ENCODE results near the gene BCL7C. TPM values are rescaled to one million over a fixed set of nuclear protein-coding genes. Genes with fewer than 3 reads are reported as not detected.
"Not testable (repeated sequence)": the region's sequence is repeated elsewhere in the genome, so short reads cannot be mapped to it uniquely, and the experiment has no call there.

The BCL7C gene
- total and polyA plus RNA-seq, 2 of the 13 experiments (the other 11 are each of a cell fraction or from before 2014, with no cell fraction given) = 17.7 to 33.8 TPM

- H3K27me3 ChIP-seq (ENCODE audit: control insufficient read depth in 1 of 2, insufficient read depth in 2 of 2, low read length in 2 of 2); H3K79me2 ChIP-seq (ENCODE audit: insufficient read depth, low read length); FAIRE-seq; in situ Hi-C loops (cut with HindIII; ENCODE audit: extremely low pct_ligation_motif_present, low pct_unique_long_range_greater_than_20kb); intact Hi-C loops (cut with micrococcal nuclease; ENCODE audit: unreplicated experiment); H3K27ac ChIP-seq (ENCODE audit: extremely low read length, insufficient read depth, low read length); H3K4me2 ChIP-seq (ENCODE audit: low read depth, low read length); ATAC-seq; BruUV-seq (replicated peaks); DNase-seq (ENCODE audit: low spot score); H3K36me3 ChIP-seq (replicated peaks in 1 of 2; ENCODE audit: control insufficient read depth in 1 of 2, insufficient read depth in 2 of 2, low read length in 2 of 2); H3K9me3 ChIP-seq (ENCODE audit: low read length); H3K9ac ChIP-seq (ENCODE audit: insufficient read depth, low read depth, low read length); H4K20me1 ChIP-seq (ENCODE audit: insufficient read depth, low read length); H2AFZ ChIP-seq (ENCODE audit: low read length); CTCF ChIA-PET (ENCODE audit: low intra/inter-chr PET ratio, low total read pairs); H3K4me3 ChIP-seq (replicated peaks in 1 of 3; ENCODE audit: insufficient read depth in 1 of 3, low read depth in 2 of 3, low read length in 3 of 3): not testable (repeated sequence)
- peaks cover 24% of the 10 kb centered on the region for H3K4me1 ChIP-seq (ENCODE audit: insufficient read depth, low read length)
- POLR2A ChIA-PET = interaction anchor here (1.0 kb wide), 1 partner anchor 55 kb away, joined by 3 read pairs; no protein-coding TSS in a partner anchor
- WGBS (ENCODE audit: low lambda C conversion rate) = 84% methylated on average over 7 of the region's 7 CpGs
Observed at GRCh38 chr16:30860729-30861128, 33.1 kb downstream of the BCL7C start.

- intact Hi-C loops (cut with micrococcal nuclease; ENCODE audit: unreplicated experiment) (no loop called here), in situ Hi-C loops (cut with HindIII; ENCODE audit: extremely low pct_ligation_motif_present, low pct_unique_long_range_greater_than_20kb) (no loop called here)
- BruUV-seq (replicated peaks) = no TSS peak
- no peak overlapping the region for H3K4me2 ChIP-seq (ENCODE audit: low read depth, low read length)
- H3K4me1 ChIP-seq (ENCODE audit: insufficient read depth, low read length) = peaks cover 24% of the 10 kb centered on the region
- ChIA-PET POLR2A (interaction anchor here (1.1 kb wide), 1 partner anchor 16 kb away, joined by 4 read pairs; no protein-coding TSS in a partner anchor), CTCF (ENCODE audit: low intra/inter-chr PET ratio, low total read pairs) (no interaction called here)
- 36% methylated on average over 4 of the region's 4 CpGs for WGBS (ENCODE audit: low lambda C conversion rate)
- H4K20me1 ChIP-seq (ENCODE audit: insufficient read depth, low read length) = no peaks in the 10 kb centered on the region
- ATAC-seq (peak; percentile 82), FAIRE-seq (peak; percentile 51), DNase-seq (ENCODE audit: low spot score) (peak; percentile 52)
- no peak overlapping the region for H2AFZ ChIP-seq (ENCODE audit: low read length)
- H3K4me3 ChIP-seq (replicated peaks in 1 of 3; ENCODE audit: insufficient read depth in 1 of 3, low read depth in 2 of 3, low read length in 3 of 3) = no peak overlapping the region
- no peaks in the 10 kb centered on the region for H3K9me3 ChIP-seq (ENCODE audit: low read length)
- H3K27ac ChIP-seq (ENCODE audit: extremely low read length, insufficient read depth, low read length) = no peak overlapping the region
- no peak overlapping the region for H3K9ac ChIP-seq (ENCODE audit: insufficient read depth, low read depth, low read length)
- H3K36me3 ChIP-seq (replicated peaks in 1 of 2; ENCODE audit: control insufficient read depth in 1 of 2, insufficient read depth in 2 of 2, low read length in 2 of 2) = no peaks in the 10 kb centered on the region
- H3K79me2 ChIP-seq (ENCODE audit: insufficient read depth, low read length) = no peaks in the 10 kb centered on the region
- H3K27me3 ChIP-seq (ENCODE audit: control insufficient read depth in 1 of 2, insufficient read depth in 2 of 2, low read length in 2 of 2) = no peaks in the 10 kb centered on the region
- no peak for TF ChIP-seq ZNF646 (CRISPR knock-in tag; IDR thresholded peaks at IDR 0.05)
- no peak for TF ChIP-seq ZNF354B (CRISPR knock-in tag; IDR thresholded peaks at IDR 0.05)
- TF ChIP-seq NRL (CRISPR knock-in tag; IDR thresholded peaks at IDR 0.05; ENCODE audit: borderline replicate concordance) = no peak
- TF ChIP-seq TEAD3 (CRISPR knock-in tag; optimal IDR thresholded peaks at IDR 0.05; ENCODE audit: borderline replicate concordance) = peak; percentile 58
- TF ChIP-seq RAD51 (IDR thresholded peaks at IDR 0.05; ENCODE audit: borderline replicate concordance) = no peak
- no peak for TF ChIP-seq ETV6 (CRISPR knock-in tag; conservative IDR thresholded peaks at IDR 0.05)
- TF ChIP-seq ASH2L (IDR thresholded peaks at IDR 0.05; ENCODE audit: insufficient read length, low read depth, low read length) = no peak
- TF ChIP-seq HNF4A (CRISPR knock-in tag; IDR thresholded peaks at IDR 0.05) = peak; percentile 46; the same call in 1 of the 2 replicates
- TF ChIP-seq ATF3 (CRISPR knock-in tag; IDR thresholded peaks at IDR 0.05) = peak; percentile 25; the same call in 1 of the 2 replicates
- TF ChIP-seq TFAP4 (IDR thresholded peaks at IDR 0.05; ENCODE audit: borderline replicate concordance, low read depth) = no peak
- peak; percentile 31; the same call in 1 of the 2 replicates for TF ChIP-seq CEBPG (CRISPR knock-in tag; IDR thresholded peaks at IDR 0.05)
Observed at GRCh38 chr16:30858829-30859423, 35.0 kb downstream of the BCL7C start.

All from HepG2 (cell line).